Keratinocyte (primary cell): Measurements from ENCODE around the gene FBXO34. TPM values are rescaled to one million over a fixed set of nuclear protein-coding genes. Genes with fewer than 3 reads are reported as not detected.

Source experiments
- DNase-seq: peaks from one replicate; pipeline ENCODE4 v3.0.0-alpha.2; 2011; ENCODE audit warnings: low read depth, missing footprints, low spot score
- FAIRE-seq: peaks from 2 replicates; lab custom pipeline; 2011; peaks lifted over from hg19 to GRCh38; lab: Jason Lieb, UNC
- H2AFZ ChIP-seq: 2 replicates; pipeline ENCODE4 v1.6.0; 2012; ENCODE audit warnings: low read length, control low read depth, inconsistent platforms; ENCODE audit not compliant: control insufficient read depth
- H3K27ac ChIP-seq: 2 replicates; pipeline ENCODE4 v1.5.1; 2011; ENCODE audit warnings: low read length; ENCODE audit not compliant: control insufficient read depth, insufficient read depth
- H3K27me3 ChIP-seq: 3 replicates; pipeline ENCODE4 v1.6.0; 2011; ENCODE audit warnings: low read length; ENCODE audit not compliant: control insufficient read depth, insufficient read depth; ENCODE audit errors: extremely low read depth
- H3K36me3 ChIP-seq, 2 experiments: 2 replicates in 1 of 2; 3 replicates in 1 of 2; pipeline ENCODE4 v1.5.1; 2011; ENCODE audit warnings: low read length in 2 of 2, mild to moderate bottlenecking in 1 of 2; ENCODE audit not compliant: control insufficient read depth in 2 of 2, insufficient read depth in 2 of 2; ENCODE audit errors: extremely low read depth in 1 of 2
- H3K4me1 ChIP-seq: 3 replicates; pipeline ENCODE4 v1.5.1; 2011; ENCODE audit warnings: low read length; ENCODE audit not compliant: control insufficient read depth, insufficient read depth; ENCODE audit errors: extremely low read depth
- H3K4me2 ChIP-seq: 3 replicates; pipeline ENCODE4 v1.6.0; 2011; ENCODE audit warnings: low read depth, low read length; ENCODE audit not compliant: control insufficient read depth, insufficient read depth; ENCODE audit errors: extremely low read depth
- H3K4me3 ChIP-seq, 3 experiments: fragments of 200-600 bp in 1 of 3; sonication (generic) in 1 of 3; 2 replicates in 2 of 3; 3 replicates in 1 of 3; pipeline ENCODE4 v1.5.1; 2011 to 2016; ENCODE audit warnings: low read length in 3 of 3, mild to moderate bottlenecking in 3 of 3, control low read depth in 2 of 3, inconsistent platforms in 1 of 3, low read depth in 1 of 3, mixed read lengths in 1 of 3, mixed run types in 1 of 3, moderate library complexity in 1 of 3; ENCODE audit not compliant: control insufficient read depth in 2 of 3, insufficient read depth in 2 of 3; ENCODE audit errors: extremely low read depth in 1 of 3
- H3K79me2 ChIP-seq: 2 replicates; pipeline ENCODE4 v1.6.0; 2012; ENCODE audit warnings: low read length; ENCODE audit not compliant: control insufficient read depth, insufficient read depth
- H3K9ac ChIP-seq: 3 replicates; pipeline ENCODE4 v1.6.0; 2011; ENCODE audit warnings: low read length; ENCODE audit not compliant: control insufficient read depth, insufficient read depth; ENCODE audit errors: extremely low read depth
- H3K9me1 ChIP-seq: 3 replicates; pipeline ENCODE4 v1.6.0; 2011; ENCODE audit warnings: low read length; ENCODE audit not compliant: control insufficient read depth, insufficient read depth; ENCODE audit errors: extremely low read depth
- H3K9me3 ChIP-seq: 2 replicates; pipeline ENCODE4 v1.5.1; 2012; ENCODE audit warnings: low read depth, low read length; ENCODE audit not compliant: control insufficient read depth
- H4K20me1 ChIP-seq: 3 replicates; pipeline ENCODE4 v1.6.0; 2011; ENCODE audit warnings: low read length; ENCODE audit not compliant: control insufficient read depth, insufficient read depth; ENCODE audit errors: extremely low read depth
- CTCF ChIP-seq, 3 experiments: IDR thresholded peaks in 1 of 3; conservative IDR thresholded peaks in 1 of 3; optimal IDR thresholded peaks in 1 of 3; 2 replicates in 2 of 3; 3 replicates in 1 of 3; pipeline versions ENCODE3 to v1.5.1; 2011; ENCODE audit warnings: low read length in 3 of 3, mild to moderate bottlenecking in 3 of 3, moderate library complexity in 2 of 3, control low read depth in 1 of 3, inconsistent platforms in 1 of 3; ENCODE audit not compliant: insufficient read depth in 2 of 3; ENCODE audit errors: extremely low read depth in 1 of 3
- EZH2 ChIP-seq: IDR thresholded peaks from one replicate; pipeline ENCODE4 v1.6.1; 2012; ENCODE audit warnings: inconsistent platforms, mild to moderate bottlenecking, low read length, moderate library complexity
- dilution Hi-C: fragments of 300-500 bp; cut with MboI; formaldehyde crosslinking; loops from one replicate; pipeline ENCODE4 v1.7.0; 2020; ENCODE audit warnings: low sequenced_read_pairs; ENCODE audit not compliant: extremely low pct_ligation_motif_present
- polyA plus RNA-seq, 5 experiments: library from polyadenylated mRNA; depleted of rRNA in 3 of 5; stranded (reverse) in 3 of 5; stranded (forward) in 1 of 5; unstranded in 1 of 5; fragments of >200 nt; gene quantifications; 1 replicate in 1 of 5; 2 replicates in 3 of 5; 3 replicates in 1 of 5; pipeline versions ENCODE4 v1.2.1 to v1.2.3, GENCODE V29; 2011 to 2012; ENCODE audit warnings: missing spikeins in 2 of 5, low read depth in 1 of 5, low replicate concordance in 1 of 5

The FBXO34 gene
- polyA plus RNA-seq, 1 donor (not counting 4 experiments of a cell fraction or from before 2014, with no cell fraction given), result 18.0 TPM

GRCh38 chr14:55274146-55274545, 2.9 kb downstream of the FBXO34 start:
- Histone ChIP-seq H3K36me3 (peaks cover 0 to 1% of the 10 kb centered on the region in 2 experiments), H4K20me1 (peaks cover 3% of the 10 kb centered on the region), H3K27me3 (no peaks in the 10 kb centered on the region), H3K4me3 (no peak overlapping the region), H3K9me1 (no peaks in the 10 kb centered on the region), H3K9ac (no peak overlapping the region), H3K4me1 (peaks cover 28% of the 10 kb centered on the region), H3K79me2 (peaks cover 66% of the 10 kb centered on the region), H2AFZ (no peak overlapping the region), H3K9me3 (no peaks in the 10 kb centered on the region), H3K27ac (no peak overlapping the region), H3K4me2 (peak overlapping the region; percentile 93)
- dilution Hi-C loops, result no loop called here
- TF ChIP-seq EZH2, result no peak
- no peak for TF ChIP-seq CTCF (optimal IDR thresholded peaks at IDR 0.05 in 1 of 3, IDR thresholded peaks at IDR 0.05 in 1 of 3, conservative IDR thresholded peaks at IDR 0.05 in 1 of 3; ENCODE audit: extremely low read depth in 1 of 3, insufficient read depth in 2 of 3, low read length in 3 of 3)
- no peak for DNase-seq
- FAIRE-seq, result no peak

DNA sequence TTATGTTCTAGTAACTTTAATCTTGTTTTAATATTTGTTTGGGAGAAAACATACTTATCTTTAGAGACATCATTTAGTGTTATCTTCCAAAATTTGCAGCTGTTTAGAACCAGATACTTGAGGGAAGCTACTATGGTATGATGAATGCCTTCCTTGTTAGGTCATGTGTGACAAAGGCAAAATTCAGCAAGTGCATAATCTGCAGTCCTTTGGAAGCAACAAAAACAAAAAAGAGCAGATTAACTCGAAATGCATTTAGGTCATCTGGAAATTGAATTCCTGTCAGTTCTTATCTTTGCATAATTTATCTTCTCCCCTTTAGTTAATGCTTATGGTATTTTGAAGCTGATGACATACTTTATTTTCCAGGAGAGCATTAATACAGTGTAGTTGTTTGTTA, 3.5 kb downstream of the FBXO34 start:
- no peak for TF ChIP-seq CTCF (optimal IDR thresholded peaks at IDR 0.05 in 1 of 3, IDR thresholded peaks at IDR 0.05 in 1 of 3, conservative IDR thresholded peaks at IDR 0.05 in 1 of 3; ENCODE audit: extremely low read depth in 1 of 3, insufficient read depth in 2 of 3, low read length in 3 of 3)
- no peak for TF ChIP-seq EZH2
- Histone ChIP-seq H3K36me3 (peaks cover 0 to 1% of the 10 kb centered on the region in 2 experiments), H3K27ac (no peak overlapping the region), H3K9me3 (no peaks in the 10 kb centered on the region), H3K4me3 (no peak overlapping the region), H3K9ac (no peak overlapping the region), H3K79me2 (peaks cover 71% of the 10 kb centered on the region), H3K4me1 (peaks cover 28% of the 10 kb centered on the region), H2AFZ (no peak overlapping the region), H3K9me1 (no peaks in the 10 kb centered on the region), H3K27me3 (no peaks in the 10 kb centered on the region), H4K20me1 (peaks cover 3% of the 10 kb centered on the region), H3K4me2 (no peak overlapping the region)
- dilution Hi-C loops, result no loop called here
- DNase-seq (no peak), FAIRE-seq (no peak)
